ENCODE measurements around the gene SCAMP2. TPM values are rescaled to one million over a fixed set of nuclear protein-coding genes. Genes with fewer than 3 reads are reported as not detected.

SCAMP2 gene
- total and polyA plus RNA-seq, 2 of the 13 experiments (the other 11 are each of a cell fraction or from before 2014, with no cell fraction given): 34.8 to 121 TPM

DNA sequence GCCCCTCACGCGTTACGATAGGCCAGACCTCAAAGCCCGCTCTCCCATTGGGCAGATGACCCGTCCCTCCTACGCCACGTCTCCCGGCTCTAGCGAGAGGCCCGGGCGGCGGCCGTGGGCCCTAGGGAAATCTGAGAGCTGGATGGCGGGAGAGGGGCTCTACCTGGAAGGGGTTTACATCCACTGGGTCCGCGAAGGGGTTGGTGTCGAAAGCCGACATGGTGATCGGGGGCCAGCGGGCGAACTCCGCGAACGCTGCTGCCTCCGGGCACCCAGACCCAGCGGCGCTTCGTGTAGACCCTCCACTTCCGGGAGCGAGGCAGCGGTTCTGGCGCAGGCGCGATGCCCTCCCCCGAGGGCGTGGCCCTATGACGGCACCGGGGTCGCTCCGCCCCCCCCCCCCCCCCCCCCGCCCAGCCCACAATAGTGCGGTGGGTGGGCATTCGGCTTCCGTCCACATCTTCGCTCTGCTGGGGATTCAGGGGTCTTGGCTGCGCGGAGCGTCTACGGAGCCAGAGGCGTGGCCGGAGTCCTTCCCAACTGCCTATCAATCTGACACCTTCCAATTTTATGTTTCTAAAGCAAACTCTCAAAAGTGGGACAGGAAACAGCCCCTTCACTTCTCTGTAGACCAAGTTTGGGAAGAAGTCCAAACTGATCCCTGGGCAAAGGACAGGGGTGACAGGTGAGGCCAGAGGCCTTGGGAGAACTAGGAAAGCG, at the start of gene SCAMP2 (continued):
- TF ChIP-seq SALL1 (CRISPR knock-in tag; IDR thresholded peaks at IDR 0.05): peak; percentile 70; the same call in 1 of the 2 replicates
- no peak for TF ChIP-seq BATF2 (CRISPR knock-in tag; IDR thresholded peaks at IDR 0.05)
- no peak for TF ChIP-seq SMARCE1 (IDR thresholded peaks at IDR 0.05; ENCODE audit: borderline replicate concordance)
- TF ChIP-seq AHR (CRISPR knock-in tag; IDR thresholded peaks at IDR 0.05): peak; percentile 55; the same call in 1 of the 2 replicates
- TF ChIP-seq FOXA1 (IDR thresholded peaks at IDR 0.05): no peak
- 0 out of 2 replicates have a peak, but pooled peaks have one; percentile 11 for TF ChIP-seq FOXA1 (CRISPR knock-in tag; IDR thresholded peaks at IDR 0.05)
- TF ChIP-seq MIER3 (CRISPR knock-in tag; IDR thresholded peaks at IDR 0.05; ENCODE audit: borderline replicate concordance): no peak; the same call in 1 of the 2 replicates
- no peak for TF ChIP-seq MAFG (CRISPR knock-in tag; IDR thresholded peaks at IDR 0.05)
- TF ChIP-seq NCOA2 (CRISPR knock-in tag; IDR thresholded peaks at IDR 0.05): peak; percentile 48; the same call in 1 of the 2 replicates
- TF ChIP-seq CENPT (CRISPR knock-in tag; IDR thresholded peaks at IDR 0.05; ENCODE audit: low read depth): no peak; the same call in 1 of the 2 replicates
- peak; percentile 74 for TF ChIP-seq AGO1 (IDR thresholded peaks at IDR 0.05; ENCODE audit: low read depth, low read length, poor library complexity, severe bottlenecking)
- peak; percentile 80; the same call in 1 of the 2 replicates for TF ChIP-seq NFKB2 (CRISPR knock-in tag; IDR thresholded peaks at IDR 0.05; ENCODE audit: borderline replicate concordance)
- TF ChIP-seq AGO2 (optimal IDR thresholded peaks at IDR 0.05; ENCODE audit: low read depth, low read length): peak; percentile 77
- 0 out of 2 replicates have a peak, but pooled peaks have one; percentile 47 for TF ChIP-seq NFAT5 (CRISPR knock-in tag; IDR thresholded peaks at IDR 0.05)
- TF ChIP-seq GATAD2A (CRISPR knock-in tag; IDR thresholded peaks at IDR 0.05): 0 out of 2 replicates have a peak, but pooled peaks have one; percentile 10
- TF ChIP-seq ZNF580 (CRISPR knock-in tag; IDR thresholded peaks at IDR 0.05; ENCODE audit: borderline replicate concordance, low read depth): peak; percentile 31; the same call in 1 of the 2 replicates
- TF ChIP-seq ZMYM4 (CRISPR knock-in tag; IDR thresholded peaks at IDR 0.05): peak; percentile 47
- TF ChIP-seq ZNF160 (CRISPR knock-in tag; IDR thresholded peaks at IDR 0.05): no peak
- TF ChIP-seq SNAPC2 (CRISPR knock-in tag; IDR thresholded peaks at IDR 0.05): peak; percentile 59; the same call in 1 of the 2 replicates
- TF ChIP-seq MXI1 (IDR thresholded peaks at IDR 0.05; ENCODE audit: borderline replicate concordance, low read depth, low read length): peak; percentile 25; the same call in 1 of the 3 replicates
- peak; percentile 33; the same call in 1 of the 2 replicates for TF ChIP-seq MED1 (CRISPR knock-in tag; IDR thresholded peaks at IDR 0.05)
- TF ChIP-seq PHF21A (CRISPR knock-in tag; IDR thresholded peaks at IDR 0.05): no peak
- no peak for TF ChIP-seq HOXA7 (CRISPR knock-in tag; IDR thresholded peaks at IDR 0.05)
- TF ChIP-seq, protein P1, sequence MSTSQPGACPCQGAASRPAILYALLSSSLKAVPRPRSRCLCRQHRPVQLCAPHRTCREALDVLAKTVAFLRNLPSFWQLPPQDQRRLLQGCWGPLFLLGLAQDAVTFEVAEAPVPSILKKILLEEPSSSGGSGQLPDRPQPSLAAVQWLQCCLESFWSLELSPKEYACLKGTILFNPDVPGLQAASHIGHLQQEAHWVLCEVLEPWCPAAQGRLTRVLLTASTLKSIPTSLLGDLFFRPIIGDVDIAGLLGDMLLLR (CRISPR knock-in tag; IDR thresholded peaks at IDR 0.05): 0 out of 2 replicates have a peak, but pooled peaks have one; percentile 36
- TF ChIP-seq SIN3A (IDR thresholded peaks at IDR 0.05; ENCODE audit: borderline replicate concordance, low read depth, low read length): peak; percentile 46; the same call in 1 of the 2 replicates

All from HepG2 (cell line).